SKM-1 treated with dmso at 0.1 percent for 144 hours (cell line): Measurements from ENCODE around the gene EHD3.

Experiments used
- DNase-seq: peaks from one replicate; lab custom pipeline; 2025; ENCODE audit not compliant: unreplicated experiment; lab: John Stamatoyannopoulos, UW

Gene EHD3

DNA sequence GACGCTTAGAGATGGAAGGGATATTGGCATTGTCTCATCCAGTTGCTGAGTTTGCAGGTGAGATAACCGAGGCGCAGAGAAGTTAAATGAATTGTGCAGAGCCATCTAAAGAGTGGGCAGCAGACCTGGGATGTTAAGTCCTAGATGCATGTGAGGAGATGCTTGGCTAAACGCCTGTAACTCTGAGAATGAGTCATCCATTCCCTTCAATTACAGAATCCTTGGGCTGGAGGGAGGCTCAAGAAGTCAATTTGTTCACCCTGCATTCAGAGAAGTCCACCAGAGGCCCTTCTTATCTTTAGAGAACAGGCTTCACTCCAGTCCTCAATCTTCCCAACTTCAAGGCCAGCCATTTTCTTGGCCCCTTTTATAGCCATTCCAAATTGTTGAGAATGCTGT is 1.6 kb downstream of the EHD3 start:
- no peak for DNase-seq

DNA sequence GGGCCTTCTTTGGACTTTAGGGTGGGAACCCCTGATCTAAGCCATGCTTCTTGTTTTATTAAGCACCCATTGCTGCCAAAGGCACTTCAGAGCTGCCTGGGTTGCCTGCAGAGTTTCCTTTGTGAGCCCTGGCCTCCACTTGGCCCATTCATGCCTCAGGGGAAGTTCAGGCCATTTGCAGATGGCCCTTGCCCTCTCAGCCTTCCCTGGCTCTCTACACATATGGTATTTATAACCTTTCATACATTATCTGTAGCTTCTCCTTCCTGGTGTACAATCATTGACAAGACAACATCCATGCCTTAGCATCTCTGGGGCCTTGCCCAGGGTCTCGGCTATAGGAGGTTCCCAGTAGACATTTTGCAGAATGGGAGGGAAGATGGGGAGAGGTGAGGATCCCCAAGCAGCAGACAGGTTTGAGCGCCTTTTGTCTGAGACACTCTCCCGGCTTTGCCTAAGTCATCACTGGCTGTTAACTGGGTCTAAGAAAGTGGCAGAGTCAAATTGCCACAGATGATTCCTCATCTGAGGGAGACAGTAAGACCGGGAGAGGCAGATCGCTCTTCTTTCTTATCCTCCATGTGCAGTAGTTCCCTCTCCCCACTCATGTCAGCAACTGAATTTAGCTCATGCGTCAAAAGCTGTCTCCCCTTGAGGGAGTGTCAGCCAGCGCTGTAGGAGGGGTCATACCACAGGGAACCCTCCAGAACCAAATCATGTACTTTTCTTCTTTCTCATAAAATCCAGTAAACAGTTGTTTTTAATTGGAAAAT is 2.7 kb downstream of the EHD3 start:
- no peak for DNase-seq

DNA sequence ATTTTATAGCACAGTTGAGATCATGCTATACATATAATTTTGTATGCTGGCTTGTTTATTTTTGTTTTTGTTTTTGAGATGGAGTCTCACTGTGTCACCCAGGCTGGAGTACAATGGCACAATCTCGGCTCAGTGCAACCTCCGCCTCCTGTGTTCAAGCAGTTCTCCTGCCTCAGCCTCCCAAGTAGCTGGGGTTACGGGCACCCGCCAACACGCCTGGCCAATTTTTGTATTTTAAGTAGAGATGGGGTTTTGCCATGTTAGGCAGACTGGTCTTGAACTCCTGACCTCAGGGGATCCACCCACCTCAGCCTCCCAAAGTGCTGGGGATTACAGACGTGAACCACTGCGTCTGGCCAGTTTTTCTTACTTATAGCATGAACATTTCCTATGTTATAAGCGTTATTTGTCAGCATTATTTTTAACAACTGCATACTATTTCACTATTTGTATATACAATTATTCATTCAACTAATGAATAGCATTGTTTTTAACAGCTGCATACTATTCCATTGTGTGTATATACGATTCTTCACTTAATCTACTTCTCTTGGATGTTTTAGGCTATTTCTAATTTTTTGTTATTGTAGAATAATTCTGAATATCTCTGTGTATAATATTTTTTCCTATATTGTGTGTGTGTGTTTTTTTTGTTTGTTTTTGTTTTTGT is 3.5 kb downstream of the EHD3 start:
- DNase-seq = no peak

DNA sequence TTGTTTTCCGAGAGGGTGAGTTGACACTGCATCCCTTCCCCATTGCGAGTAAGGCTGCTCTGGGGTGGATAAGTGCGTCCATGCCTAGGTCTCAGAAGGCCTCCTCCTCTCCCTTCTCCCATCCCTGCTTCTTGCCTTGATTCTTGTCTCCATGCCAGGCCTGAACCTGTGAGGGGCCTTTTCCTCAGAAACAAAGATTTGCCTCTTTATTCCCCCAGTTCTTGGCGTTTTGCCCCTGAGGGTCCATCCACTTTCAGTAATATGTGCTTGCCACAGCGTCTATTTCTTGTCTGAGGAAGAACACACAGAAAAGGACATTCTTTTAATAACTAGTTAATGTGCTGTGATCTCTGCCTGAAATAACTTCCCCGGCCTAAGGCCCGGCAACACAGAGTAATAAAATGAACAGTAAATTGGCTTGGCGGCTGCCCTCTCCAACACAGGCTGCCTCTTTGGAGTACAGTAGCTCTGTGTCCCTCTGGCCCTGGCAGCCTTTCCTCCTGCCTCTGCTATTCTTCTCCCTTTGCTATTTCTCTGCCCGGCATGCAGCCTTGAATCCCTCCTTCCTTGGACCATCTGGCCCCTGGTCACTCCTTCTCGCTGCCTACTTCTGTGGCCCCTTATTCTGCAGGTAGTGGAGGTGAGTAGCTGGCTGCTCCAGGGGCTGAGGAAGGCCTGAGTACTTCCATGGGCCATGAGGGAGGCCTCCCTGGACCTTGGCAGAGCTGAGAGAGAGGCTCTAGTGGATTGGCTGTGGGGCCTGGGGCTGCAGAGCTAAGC is 4.4 kb downstream of the EHD3 start:
- no peak for DNase-seq

DNA sequence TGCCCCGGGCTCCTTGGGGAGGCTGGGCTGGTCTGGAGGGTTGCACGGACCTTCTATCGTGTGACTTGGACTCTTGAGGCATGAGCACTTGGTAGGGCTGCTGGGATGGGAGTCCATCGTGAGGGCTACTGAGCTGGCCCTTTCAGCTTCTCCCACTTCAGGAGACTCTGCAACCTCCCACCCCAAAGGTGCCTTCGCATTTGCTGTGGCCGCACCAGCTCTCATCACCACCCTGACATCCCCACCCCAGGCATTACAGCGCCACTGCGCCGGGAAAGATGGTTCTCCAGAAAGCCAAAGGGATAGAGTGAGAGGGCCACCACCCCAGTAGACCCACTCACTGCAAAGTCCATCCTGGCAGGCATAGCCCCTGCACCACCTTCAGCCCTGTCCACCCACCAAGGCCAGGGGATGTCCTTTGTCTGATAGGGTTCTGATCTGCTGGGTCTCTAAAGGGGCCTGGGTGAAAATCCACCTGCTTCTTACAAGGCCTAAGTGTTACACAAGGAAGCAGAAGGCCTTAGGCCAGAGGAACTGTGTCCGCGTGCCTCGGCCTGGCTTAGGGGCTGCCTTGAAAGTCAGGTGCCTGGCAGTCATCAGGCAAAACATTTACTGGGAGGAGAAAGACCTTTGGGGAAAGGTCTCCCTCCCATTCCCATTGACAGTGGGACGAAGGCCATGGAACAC is 5.1 kb downstream of the EHD3 start:
- DNase-seq = no peak

DNA sequence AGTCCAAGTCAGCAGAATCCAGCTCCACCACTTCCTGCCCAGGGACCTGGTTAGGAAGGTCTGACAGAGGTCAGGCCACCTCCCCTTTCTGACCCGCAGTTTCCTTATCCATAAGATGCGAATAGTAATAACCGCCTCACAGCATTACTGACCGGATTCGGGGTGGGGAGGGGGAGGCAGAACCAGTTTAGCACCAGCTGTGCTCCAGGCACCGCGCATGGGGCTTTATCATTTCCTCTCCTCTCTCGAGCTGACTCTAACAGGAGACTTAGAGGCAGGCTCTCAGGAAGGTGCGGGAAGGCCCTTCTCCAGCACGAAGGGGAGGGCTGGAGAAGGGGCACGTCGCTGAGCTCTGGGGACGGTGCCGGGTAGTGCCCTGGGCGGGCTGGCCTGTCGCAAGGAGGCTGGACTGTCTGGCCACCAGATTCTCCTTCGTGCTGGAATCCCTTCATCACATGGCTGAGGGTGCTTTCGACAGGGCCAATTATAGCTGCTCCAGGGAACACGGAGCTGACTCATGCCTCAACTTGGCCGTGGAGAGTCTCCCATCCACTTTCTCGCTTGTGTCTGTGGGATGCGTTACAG is 5.7 kb downstream of the EHD3 start:
- DNase-seq = no peak

DNA sequence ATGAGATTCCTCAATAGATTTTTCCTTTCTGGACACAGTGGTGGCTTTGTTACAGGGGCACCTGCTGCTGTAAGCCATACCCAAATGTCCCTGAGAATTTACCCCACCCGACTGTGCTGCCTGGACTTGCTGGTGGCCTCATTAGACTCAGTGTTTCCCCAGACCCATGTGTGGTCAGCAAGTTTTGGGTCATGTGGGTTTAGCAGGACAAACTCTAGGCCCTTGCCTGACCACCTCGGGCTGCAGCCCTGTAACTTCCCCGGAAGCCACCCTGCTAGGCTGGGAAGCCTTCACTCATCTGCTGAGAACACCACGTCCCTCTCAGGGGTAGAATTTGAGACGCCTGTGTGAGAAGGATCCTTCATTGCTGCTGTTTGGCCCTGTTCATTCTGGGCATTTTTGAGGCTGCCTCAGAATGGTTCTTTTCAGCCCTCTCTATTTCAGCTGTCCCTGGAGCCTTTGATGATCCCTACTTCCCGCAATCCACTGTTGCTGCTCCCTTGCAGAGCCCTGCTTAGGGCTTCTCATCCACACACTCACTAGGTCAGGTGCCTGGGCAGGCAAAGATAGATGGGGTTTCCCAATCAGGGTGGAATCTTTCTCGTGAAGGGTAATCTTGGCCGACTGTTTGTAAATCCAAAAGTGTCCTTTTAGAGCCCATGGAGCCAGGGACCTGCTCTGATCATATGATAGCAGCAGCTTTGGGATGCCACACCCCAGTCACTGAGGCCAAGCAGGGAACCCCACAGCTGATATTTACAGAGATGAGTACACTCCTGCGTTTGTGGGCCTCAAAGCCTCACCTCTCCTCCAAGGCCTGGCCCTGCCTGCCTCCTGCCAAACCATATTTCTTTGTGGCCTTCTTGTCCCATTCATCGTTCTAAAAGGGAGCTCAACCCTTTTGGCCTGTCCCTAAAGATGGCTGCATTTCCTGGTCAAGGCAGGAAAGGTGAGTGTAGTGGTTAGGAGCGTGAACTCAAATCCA is 6.7 kb downstream of the EHD3 start:
- no peak for DNase-seq

DNA sequence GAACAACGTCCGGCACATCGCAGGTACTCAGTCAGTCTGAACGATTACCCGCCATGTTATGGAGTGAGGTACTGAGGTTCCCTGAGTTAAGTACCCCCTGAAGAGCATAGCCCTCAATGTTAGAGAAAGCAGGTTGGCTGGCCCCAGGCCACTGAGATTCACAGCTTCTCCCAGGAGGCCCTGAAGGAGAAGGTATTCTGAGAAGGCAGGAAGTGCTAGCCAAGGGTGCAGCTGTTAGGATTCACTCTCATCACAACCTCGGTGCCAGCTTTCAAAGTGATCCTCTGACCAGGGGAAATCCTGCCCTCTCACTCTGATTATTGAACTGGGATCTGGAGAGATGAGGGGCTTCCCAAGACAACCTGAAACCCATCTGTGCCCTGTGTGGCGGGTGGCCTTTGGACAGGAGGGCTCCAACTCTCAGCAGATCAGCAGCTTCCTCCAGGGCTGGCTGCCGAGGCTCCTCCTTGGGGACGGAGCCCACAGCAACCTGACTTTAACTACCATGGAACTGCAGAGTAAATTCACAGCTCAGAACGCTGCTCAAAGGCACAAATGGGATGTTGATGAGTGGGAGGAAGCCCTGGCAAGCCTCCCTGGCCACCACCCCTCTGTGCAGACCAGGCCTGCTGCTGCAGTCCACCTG is 7.8 kb downstream of the EHD3 start:
- DNase-seq = no peak

DNA sequence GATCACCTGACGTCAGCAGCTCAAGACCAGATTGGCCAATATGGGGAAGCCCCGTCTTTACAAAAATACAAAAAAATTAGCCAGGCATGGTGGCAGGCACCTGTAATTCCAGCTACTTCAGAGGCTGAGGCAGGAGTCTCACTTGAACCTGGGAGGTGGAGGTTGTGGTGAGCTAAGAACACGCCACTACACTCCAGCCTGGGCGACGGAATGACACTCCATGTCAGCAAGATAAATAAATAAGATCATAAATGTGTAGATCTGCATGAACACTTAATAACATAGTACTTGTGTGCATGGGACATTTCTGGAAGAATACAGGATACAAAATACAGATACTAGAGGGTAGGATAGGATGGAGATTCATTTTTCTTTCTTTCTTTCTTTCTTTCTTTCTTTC is 9.1 kb downstream of the EHD3 start:
- no peak for DNase-seq

DNA sequence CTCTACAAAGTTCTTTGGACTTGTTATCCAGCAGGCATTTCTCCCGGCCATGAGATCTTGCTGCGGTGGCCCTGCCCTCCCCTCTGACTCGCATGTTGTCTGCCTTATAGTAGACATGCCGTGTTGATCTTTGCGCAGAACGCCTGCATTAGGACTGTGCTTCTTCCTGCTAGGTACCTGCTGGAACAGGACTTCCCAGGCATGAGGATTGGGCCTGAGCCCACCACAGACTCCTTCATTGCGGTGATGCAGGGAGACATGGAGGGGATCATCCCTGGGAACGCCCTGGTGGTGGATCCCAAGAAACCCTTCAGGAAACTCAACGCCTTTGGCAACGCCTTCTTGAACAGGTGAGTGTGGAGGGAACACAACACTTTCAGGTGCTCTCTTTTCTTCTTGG is 10.1 kb downstream of the EHD3 start:
- DNase-seq = no peak

DNA sequence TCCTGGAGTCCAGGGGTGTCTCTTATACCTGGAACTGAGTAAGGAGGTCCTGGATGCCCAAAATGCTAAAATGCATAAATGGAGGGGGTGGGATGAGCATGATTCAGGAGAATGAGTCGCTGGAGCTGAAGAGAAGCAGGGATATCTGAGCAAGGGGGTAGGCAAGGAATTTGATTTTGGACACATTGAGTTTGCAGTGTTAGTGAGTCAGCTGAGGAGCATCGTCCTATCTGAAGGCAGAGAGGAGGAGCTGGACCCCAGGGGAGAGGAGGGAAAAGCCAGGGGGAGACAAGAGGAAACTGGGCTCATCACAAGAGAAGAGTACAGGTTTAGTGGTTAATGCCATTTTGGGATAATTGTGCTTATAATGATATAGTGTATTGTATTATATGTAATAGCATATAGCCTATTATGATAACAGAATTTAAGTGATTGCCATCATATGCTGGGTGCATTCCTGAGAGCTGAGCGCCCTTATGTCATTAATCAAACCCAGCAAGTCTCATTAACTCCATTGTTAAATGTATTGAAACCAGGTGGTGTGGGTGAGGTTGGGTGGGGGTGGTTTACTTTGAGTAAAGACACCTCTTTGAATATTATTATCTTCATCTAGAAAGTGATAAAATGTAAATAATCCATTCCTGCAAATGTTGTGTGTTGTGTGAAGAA is 12.4 kb downstream of the EHD3 start:
- DNase-seq = no peak

DNA sequence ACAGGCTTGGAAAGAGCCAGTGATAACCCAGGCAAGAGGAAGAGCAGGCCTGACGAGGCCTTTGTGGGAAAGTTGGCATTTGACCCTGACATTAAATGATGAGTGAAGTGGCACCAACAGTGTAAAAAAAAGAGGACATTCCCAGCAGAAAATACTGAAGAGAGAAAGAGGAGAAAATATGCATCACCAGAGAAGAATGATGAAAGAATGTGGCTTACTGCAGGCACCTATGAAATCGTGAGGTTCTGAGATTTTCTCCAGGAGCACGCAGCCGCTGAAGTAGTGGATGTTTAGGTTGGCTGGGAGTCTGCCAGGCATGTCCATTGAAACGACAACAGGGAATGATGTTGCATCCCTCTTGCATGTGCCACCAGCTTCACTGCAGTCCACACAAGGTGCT is 13.8 kb downstream of the EHD3 start:
- no peak for DNase-seq

DNA sequence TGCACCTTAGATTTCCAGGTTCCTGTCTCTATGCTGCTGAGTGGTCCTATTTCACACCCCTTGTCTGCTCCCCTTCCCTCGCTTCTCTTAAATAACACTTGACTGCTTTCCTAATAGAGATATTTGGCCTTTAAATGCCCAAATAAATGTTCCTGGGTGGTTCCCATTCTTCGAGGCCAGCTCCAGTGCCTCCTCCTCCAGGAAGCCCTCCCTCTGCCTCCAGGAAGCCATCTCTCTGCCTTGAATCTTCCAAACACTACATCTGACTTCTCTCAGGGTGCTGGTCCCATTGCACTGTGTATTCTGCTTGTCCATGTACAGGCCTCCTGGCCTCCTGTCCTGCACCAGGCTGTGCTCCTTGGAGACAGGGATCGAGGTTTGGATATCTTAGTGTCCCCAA is 14.2 kb downstream of the EHD3 start:
- no peak for DNase-seq

DNA sequence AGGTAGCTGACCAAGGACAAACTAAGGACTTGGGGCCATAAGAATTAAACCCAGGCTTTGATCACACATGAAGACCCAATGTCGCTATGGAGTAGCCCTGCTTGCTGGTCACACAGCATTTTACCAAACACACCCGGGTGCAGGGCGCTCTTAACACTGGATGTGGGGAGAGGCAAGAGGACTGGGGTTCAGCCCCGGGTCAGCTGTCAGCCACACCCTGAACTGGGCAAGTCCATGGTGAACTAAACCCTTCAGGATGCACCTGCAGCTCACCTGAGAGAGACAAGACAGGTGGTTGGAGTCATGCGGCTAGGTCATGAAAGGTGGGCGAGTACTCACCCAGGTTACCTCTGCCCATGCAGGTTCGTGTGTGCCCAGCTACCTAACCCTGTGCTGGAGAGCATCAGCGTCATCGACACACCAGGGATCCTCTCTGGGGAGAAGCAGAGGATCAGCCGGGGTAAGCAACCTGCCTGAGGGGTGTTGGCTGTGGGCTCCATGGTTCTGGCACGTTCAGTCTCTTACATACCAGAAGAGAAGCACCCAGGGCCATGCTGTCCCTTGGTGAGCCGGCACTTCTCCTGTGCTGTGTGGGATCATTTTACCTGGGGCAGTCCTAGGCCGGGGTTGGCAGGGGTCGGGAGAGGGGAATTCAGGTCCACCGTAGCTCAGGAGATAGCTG is 15.2 kb downstream of the EHD3 start:
- DNase-seq = no peak

DNA sequence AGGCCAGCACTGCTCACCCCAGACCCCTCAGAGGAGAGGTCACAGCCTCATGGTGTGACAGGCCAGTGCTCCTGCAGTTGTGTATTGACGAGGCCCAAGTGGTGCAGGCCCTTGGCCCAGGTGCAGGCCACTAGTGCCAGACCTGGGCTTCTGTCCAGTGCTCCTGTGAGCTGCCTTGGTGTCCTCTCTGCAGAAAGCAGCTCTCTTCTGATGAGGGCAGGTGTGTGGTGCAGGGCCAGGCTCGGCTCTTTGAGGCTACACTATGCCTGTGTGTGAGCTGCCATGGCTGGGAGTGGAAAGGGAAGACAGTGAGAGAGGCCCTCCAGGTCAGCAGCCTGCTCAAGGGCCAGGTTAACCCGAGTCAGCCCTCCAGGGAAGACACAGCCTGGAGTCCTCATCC is 17.1 kb downstream of the EHD3 start:
- no peak for DNase-seq

DNA sequence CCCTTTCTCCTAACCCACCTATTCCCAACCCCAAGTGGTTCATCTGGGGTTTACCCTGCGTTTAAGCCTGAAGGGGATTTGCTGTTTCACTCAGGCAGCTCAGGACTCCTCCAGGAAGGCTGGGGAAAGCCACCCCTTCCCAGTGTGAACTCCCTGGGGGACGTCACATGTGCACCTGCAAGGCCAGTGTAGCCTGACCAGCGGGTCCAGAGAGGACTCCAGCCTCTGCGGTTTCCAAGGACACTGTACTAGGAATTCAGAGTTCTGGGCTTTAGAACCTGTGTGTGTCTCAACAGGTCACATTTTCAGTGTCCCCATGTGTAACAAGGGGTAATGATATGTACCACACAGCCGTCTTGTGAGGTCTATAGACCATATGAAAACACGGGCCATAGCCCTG is 17.9 kb downstream of the EHD3 start:
- no peak for DNase-seq

DNA sequence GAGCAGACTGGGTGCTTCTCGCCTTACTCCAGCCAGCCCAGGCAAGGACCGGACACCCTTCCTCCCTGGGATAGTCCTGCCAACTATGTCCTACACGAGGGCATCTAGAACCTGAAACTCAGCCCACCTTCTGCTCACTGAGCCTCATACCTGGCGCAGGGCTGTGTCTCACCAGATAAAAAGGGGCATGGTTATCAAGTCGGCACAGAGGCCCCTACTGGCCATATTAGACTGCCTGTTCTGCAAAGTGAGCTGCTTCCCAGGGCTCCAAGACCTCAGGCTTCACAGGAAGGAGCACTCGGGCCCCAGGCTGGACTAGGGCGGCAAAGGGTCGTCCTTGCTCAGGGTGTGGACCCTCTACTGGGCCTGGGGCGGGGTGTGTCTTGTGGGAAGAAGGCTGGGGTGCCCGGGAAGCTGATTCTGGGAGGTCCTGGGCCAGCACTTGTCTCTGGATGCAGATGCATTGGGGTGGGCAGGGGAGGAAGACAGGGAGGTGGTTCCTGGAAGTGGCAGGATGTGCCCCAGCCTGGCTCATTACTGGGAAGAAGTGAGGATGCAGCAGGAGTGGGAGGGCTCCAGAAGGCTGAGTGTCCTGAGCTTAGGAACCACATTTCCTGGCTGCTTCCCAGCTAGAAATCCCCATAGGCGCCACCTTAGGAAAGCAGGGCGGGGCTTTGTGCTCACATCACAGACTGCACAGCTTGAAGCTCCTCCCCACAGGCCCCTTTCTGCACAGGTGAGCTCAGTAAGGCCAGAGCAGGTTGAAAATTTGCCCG is 19.6 kb downstream of the EHD3 start:
- no peak for DNase-seq
